ENCODE data around the gene PACRG.

The PACRG gene

DNA sequence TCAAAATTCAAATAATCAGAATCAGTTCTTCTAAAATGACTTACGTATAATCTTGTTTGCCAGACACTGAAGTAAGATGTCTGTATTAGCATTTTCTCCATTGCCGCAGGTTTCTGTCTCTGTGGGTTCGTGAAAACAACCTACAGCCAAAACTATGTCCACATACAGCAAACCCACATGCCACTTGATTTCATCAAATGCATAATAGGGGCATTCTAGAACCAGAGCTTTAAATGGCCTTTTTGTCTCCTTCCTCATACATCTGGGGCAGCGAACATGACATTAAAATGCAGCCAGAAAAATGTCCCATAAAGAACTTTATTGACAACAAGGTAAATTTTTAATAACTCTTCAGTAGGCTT, 596.5 kb downstream of the PACRG start:
- no peak for FAIRE-seq

DNA sequence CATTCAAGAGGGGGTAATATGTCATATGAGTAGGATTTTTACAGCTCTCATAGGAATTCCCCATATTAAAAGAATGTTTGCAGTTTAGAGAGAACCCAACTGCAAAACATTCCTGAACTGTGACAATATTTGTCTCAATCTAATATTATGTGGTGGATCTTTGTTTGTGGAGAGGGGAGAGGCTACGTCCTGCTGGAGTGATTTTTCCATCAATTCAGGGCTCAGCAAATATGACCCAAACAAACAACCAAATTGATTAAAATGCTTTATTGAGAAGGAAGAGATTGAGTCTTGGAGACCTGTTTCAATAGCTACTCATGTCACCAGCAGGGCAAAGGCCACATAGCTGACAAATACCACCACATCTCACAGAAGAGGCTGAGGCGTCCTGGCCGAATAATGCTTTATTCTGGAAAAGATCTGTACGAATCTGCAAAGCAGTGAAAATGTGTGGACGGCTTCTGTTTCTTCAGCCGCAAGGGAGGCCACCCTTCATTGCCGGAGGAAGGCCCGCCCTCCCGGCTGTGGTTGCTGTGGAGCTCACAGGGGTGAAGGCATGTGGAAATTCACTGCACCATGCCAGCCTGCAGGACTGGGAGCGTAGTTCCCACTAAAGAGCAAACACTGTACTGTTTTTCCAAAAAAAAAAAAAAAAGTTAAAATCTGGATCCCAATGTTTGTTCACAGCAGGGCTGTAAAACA, 597.1 kb downstream of the PACRG start:
- no peak for FAIRE-seq

DNA sequence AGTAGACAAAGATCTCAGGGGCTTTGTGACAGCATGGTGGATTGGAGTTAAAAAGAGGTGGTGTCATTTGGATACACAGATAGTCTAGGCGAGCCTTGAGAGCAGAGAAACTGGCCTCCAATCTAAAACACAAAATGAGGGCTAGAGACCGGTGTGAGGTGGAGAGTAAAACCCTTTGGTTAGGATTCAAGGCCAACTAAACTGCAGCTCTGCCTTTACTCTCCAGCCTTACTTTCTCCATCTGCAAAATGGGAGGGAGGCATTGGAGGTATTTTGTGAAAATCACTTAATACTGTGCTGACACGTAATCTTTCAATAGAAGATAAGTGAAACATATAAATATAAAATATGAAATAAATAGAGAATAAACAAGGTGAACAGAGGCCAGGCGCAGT, 597.6 kb downstream of the PACRG start:
- no peak for FAIRE-seq

DNA sequence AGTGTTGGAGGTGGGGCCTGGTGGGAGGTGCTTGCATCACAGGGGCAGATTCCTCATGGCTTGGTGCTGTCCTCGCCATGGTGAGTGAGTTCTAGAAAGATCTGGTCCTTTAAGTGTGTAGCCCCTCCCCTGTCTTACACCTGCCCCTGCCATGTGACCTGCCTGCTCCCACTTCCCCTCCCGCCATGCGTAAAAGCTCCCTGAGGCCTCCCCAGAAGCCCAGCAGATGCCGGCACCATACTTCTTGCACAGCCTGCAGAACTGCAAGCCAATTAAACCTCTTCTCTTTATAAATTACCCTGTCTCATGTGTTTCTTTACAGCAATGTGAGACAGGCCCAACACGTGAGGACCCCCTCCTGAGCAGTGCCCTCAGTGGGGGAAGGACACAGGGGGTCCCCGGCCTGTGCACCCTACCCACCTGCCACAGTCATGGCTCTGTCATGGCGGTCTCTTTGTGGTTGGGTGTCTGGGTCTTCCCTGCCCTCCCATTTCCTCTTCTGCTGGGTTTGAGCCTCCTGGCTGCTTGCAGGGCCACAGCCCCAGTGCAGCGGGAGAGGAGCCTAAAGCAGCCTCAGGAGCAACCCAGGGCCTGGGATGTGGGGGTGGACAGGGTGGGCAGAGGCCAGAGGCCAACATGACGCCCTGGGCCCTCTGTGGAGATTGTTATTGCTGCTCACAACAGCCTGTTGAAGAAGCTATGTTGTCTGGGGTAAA, 599.5 kb downstream of the PACRG start:
- FAIRE-seq = no peak

- no peak for FAIRE-seq
These were observed 600.1 kb downstream of the PACRG start for GRCh38 chr6:163327921-163328320.

- FAIRE-seq = no peak
These were observed 600.6 kb downstream of the PACRG start for GRCh38 chr6:163328411-163328810.

DNA sequence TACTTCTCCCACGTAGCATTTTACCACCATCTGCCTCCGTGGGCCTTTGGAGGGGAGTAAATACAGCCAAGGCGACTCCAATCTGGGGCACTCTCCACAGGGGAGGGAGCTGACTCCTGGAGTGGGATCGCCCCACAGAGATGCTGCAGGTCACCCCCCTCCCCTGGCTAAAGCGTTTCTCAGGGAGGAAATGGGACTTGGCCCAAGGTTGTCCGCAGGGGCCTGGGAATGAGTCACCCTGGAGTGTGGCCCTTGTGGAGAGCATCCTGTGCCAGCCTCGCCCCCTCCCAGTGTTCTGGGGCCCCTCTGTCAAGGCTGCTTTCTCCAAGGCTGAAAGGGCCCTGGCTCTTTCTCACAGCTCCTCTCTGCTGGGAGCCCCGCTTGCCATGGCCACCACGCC, 602.2 kb downstream of the PACRG start:
- FAIRE-seq = no peak

DNA sequence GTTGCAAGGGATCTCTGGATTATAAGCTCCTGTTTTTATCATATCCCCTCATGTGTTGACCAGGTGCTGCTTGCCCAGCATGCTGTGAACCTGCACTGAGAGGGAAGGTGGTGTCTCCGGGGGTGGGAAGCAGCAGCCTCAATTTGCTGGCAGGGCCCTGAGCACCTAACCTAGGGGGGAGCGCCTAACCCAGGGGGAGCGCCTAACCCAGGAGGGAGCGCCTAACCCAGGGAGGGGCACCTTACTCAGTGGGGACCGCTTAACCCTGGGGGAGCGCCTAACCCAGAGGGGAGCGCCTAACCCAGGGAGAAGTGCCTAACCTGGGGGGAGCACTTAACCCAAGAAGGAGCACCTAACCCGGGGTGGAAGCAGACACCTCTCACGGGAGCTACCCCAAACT, 603.5 kb downstream of the PACRG start:
- FAIRE-seq = no peak

GRCh38 chr6:163332575-163332974, 604.8 kb downstream of the PACRG start:
- no peak for FAIRE-seq

DNA sequence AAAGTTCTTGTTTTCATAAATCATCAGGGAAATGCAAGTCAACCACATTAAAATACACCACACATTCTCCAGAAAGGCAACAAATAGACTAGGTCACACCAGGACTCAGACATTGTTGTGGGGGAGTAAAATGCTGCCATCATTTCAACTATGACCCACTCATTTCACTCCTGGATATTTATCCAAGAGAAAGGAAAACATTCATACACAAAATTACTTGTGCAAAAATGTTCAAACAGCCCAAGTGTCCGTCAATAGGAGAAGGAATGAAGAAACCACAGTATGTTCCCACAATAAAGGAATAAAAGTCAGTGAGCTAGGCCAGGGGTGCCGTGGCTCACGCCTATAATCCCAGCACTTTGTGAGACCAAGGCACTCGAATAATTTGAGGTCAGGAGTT, 605.3 kb downstream of the PACRG start:
- no peak for FAIRE-seq

DNA sequence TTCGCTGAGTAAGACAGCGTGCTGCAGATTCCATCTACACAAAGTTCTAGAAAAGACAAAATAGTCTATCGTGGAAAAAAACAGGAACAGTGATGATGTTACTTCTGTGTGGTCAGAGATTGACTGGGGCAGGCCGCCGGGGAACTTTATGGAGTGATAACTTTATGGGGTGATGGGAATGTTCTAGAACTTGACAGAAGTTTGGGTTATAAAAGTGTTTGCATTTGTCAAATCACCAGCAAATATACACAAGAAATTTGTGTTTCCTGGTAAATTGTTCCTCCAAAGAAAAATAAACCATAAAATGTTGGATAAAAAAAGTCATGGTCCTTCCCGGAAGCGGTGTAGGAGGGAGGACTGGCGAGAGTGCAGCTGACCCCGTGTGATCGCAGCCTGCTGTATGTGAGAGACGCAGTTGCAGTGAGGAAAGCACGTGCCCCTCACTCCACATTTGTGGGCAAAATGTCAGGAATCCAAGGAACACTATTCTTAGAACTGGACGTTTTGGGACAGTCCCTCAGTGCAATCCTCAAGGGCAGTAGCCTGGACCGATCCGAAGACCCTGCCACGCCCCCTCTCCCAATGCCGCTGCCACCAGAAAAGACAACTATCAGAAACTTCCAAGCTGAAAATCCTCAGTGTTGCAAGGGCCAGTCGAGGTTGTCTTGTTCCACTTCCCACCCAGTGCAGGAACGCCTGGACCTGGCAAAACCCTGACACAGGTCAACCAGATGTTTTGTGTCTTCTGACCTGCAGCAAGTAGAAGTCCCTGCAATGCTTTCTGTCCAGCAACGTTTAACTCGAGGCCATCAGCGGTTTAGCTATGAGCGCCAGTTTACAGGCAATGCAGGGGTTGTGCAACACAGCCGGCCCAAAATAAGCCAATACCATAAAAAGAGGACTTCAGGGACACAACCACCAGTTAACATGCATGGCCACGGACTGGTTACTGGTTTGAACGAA, 606.2 kb downstream of the PACRG start:
- no peak for FAIRE-seq

- no peak for FAIRE-seq
These were observed 607.3 kb downstream of the PACRG start for GRCh38 chr6:163335056-163335455.

DNA sequence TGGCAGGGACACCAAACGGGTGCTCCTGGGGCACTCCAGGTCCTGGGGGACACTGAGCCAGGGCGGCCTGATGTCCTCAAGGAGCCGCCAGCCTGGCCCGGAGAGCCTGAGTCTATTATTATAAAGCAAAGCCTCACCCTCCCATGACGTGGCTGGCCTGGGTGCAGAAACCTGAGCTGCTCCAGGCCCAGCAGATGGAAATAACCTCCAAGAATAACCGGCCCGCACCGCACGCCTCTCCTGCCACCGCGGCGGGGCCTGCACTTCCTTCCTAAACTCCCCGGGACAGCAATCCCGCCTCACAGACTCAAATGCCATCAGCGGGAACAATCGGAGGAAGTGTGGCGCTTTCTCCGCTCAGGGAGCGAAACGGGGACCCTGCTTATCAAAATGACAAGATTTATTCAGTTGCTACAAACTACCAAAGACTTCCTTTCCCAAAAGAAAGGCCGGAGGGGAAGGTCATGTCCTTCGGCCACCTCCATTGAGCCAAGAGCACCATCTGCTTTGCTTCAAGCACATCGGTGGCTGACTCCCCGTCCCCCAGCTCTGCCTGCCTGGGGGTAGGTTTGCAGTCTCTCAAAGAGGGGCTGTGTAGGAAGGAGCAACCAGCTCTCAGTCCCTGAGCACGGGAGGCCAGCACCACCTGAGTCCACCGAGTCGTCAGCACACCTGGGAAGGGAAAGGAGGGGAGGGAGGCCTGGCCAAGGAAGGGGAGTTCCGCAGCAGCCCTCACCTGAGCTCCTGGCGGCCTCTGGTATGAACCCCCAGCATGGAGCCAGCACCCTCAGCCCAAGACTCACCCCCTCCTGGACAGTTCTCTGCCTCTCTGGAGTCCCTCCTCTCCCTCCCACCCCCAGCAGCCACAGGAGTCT, 608.1 kb downstream of the PACRG start:
- no peak for FAIRE-seq

DNA sequence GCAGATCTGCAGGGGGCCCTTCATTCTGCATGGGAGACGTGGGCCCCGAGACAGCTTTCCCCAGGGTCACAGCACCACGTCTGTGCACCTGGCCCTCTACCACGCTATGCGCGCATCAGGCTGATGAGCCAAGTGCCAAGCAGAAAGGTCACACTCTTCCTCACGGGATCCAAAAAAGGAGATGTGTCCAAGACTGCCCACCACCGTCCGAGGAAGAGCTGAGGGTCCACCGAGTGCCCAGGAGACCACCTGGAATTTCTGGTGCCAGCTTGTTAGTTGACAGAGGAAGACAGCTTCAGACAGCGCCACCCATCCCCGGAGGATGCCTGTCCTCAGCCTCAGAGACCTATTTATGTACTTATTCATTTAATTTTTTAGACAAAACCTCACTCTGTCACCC, 609.2 kb downstream of the PACRG start:
- FAIRE-seq = no peak

DNA sequence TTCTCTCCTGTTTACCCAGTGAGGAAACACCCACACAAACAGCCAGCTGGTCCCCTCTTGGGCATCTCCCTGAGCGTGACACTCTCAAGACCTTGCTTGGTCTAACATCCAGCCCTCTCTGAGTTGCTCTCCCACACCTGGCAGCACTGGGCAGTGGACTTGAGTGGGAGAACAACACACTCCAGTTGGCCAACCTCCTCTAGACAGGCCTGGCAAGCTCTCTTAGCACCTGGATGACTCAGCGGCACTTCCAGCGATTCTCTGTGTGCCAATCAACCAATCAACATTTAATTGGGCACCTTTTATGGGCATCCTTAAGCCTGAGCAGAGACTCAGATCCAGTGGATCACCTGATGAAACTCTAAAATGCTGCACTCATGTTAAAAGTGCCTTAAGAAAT, 610.2 kb downstream of the PACRG start:
- FAIRE-seq = no peak

DNA sequence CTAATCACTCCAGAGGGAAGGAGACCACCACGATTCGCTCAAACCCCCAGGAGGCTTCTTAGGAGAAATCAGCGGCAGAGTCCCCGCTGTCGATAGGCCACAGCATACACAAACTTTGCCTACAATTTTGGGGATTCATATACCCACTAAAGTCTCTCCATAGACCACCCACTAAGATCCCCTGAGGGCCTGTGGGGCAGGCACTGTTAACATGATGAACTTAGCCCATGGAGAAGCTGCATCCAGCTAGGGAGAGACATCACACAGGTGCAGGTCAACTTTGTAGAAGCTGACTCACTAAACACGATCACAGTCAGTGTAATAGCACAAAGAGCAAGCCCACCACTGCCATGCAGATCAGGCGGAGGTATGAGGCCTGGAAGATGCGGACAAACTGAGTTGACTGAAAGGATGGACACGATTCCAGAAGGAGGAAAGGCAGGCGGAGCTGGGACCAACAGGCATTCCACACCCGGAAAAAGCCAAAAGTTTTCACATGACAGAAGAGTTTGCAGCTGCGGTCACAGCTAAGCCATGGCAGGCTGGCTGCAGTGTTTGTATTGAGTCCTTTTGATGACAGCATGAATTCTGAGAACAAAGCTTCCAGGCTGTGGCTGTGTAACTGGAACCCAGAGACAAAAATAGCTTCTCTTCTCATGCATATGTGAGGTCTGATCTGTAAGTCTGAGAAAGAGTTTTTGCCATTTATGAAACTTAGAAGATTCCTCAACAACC, 611.1 kb downstream of the PACRG start:
- FAIRE-seq = no peak

DNA sequence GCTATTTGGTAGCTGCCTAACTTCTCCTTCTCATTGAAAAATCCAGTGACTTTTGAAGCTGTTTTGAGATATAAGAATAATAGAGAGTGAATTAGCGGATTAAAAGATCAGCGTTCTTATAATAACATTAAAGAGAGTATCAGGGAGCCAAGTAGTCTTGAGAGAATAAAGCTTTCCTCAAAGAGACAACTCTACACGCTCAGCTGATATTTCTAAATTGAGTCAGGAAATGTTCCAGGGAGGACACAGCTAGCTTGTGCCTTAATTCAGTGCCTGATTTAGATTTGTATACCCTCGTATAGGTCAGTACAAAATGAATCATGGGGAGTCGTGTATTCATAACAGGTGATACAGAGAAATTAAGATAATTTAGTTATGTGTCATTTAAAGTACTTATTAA, 611.7 kb downstream of the PACRG start:
- FAIRE-seq = no peak

- no peak for FAIRE-seq
These were observed 612.6 kb downstream of the PACRG start for GRCh38 chr6:163340201-163340887.

GRCh38 chr6:163341224-163342061, 613.7 kb downstream of the PACRG start:
- FAIRE-seq = no peak

Data from A204.1 (cell line).